Measurements from ENCODE around the gene QRICH1.
A peak's percentile ranks its signal among the peaks of the same experiment; 100 is the strongest.
"Not testable (repeated sequence)": the region's sequence is repeated elsewhere in the genome, so short reads cannot be mapped to it uniquely, and the experiment has no call there.

Gene QRICH1

DNA sequence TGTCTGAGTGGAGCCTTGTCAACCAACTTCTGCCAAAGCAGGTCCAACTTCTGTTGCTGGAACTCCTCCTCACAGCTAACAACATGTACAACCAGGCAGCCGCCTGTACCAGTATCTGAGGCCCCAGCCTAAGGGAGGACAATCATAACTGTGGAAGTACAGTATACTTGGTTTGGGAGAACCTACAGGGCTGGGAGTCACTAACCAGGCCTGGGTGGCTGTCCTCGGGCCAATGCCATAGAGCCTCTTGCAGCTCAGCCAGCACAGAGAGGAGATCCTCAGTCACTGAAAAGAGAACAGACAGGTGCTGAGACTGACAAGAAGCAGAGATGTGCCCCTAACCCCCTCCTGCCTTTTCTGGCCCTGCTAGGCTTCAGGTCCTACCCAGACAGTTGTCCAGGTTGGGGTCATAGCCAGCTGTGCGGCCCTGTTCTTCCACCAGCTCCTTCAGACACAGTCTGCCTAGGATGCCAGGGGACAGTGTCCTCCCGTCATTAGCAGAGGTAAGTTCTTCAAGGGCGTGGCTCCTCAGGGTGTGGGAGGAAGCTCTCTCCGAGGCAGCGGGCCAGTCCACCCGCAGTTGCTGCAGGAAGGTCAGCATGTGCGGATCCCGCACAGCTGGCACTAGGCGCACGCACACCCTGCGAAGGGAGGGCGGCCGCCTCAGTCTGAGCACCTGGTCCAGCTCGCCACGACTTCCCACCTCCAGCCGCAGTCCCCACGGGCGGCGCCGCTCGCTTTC lies 76.5 kb downstream of the QRICH1 start:
- no peak for DNase-seq (ENCODE audit: low read depth)

DNA sequence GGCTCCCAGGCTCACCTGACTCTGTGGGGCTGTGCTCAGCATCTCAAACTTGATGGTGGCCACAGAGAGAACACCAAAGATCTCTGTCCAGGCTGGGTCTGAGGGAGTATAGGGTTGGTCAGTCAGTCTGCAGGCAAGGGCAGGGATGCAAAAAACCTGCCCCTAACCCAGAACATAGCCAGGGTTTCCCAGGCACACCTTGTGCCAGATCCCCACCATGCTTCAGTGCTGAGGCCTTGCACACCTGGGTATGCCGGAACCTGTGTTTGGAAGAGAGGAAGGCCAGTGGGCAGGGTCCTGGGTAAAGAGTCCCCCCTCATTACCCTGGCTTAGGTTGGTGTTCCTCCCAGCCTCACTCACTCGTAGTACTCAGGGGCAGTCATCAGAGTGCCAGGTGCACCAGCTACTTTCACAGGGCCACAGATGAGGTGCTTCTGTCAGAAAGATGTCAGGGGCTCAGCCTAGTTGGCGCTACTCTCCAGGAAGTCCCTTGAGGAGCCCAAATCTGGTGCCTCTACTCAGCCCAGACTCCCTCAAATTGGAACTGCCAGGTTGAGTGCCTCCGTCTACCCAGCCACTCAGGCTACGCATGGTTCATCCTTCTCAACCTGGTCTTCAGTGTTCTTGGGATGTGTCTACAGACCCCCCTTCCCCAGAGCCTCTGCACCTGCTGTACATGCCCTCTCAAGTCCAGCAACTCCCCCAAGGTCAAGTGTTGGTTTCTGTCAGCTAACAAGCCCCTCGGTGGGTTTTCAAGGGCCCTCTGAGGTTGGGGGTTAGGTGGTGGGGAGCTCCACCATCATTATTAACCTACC lies 77.2 kb downstream of the QRICH1 start:
- DNase-seq (ENCODE audit: low read depth), result no peak

DNA sequence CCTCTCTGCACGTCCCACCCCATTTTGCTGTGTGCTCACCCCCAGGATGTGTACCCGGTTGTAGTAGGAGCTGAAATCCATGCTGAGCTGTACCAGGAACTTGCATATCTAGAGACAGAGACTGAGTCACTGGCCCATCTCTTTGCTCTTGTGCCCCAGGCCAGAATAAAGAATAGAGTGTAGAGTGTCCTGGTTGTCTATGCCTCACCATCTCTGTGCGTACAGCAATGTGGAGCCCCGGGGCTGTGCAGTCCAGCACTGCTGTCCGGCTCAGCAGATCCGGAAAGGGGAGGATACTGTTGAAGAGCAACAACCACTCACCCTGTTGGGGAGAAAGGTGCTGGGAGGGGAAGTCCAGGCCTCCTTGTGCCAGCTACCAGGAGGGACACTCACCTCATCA lies 78.1 kb downstream of the QRICH1 start:
- no peak for DNase-seq (ENCODE audit: low read depth)

DNA sequence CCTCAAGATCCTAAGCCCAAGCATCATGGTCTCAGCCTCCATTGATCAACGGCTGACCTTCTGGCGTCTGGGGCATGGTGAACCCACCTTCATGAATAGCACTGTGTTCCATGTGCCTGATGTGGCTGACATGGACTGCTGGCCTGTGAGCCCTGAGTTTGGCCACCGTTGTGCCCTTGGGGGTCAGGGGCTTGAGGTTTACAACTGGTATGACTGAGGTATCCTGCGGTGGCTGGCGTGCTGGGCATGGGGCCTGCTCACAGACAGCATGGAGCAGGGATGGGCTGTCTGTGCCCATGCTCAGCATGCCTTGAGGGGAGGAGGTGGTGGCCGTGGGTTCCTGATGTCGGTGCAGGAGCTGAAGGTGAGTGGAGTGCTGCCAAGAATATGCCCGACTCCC lies 78.8 kb downstream of the QRICH1 start:
- no peak for DNase-seq (ENCODE audit: low read depth)

DNA sequence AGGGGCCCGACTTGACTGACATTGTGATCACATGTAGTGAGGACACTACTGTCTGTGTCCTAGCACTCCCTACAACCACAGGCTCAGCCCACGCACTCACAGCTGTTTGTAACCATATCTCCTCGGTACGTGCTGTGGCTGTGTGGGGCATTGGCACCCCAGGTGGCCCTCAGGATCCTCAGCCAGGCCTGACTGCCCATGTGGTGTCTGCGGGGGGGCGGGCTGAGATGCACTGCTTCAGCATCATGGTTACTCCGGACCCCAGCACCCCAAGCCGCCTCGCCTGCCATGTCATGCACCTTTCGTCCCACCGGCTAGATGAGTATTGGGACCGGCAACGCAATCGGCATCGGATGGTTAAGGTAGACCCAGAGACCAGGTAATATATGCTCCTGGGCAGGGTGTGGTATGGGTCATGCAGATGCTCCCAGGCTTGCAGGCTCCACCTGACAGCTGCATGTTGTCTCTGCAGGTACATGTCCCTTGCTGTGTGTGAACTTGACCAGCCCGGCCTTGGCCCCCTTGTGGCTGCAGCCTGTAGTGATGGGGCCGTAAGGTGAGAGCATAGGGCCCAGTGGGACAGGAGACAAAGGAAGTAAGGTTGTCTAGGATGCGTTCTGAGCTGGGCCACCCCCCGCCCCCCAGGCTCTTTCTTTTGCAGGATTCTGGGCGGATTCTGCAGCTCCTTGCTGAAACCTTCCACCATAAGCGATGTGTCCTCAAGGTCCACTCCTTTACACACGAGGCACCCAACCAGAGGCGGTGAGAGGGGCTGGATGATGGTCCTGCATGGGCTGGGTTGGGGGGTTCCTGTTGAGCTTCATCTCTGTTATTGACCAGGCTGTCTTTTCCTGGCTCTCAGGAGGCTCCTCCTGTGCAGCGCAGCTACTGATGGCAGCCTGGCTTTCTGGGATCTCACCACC lies 79.9 kb downstream of the QRICH1 start:
- DNase-seq (ENCODE audit: low read depth), result no peak

DNA sequence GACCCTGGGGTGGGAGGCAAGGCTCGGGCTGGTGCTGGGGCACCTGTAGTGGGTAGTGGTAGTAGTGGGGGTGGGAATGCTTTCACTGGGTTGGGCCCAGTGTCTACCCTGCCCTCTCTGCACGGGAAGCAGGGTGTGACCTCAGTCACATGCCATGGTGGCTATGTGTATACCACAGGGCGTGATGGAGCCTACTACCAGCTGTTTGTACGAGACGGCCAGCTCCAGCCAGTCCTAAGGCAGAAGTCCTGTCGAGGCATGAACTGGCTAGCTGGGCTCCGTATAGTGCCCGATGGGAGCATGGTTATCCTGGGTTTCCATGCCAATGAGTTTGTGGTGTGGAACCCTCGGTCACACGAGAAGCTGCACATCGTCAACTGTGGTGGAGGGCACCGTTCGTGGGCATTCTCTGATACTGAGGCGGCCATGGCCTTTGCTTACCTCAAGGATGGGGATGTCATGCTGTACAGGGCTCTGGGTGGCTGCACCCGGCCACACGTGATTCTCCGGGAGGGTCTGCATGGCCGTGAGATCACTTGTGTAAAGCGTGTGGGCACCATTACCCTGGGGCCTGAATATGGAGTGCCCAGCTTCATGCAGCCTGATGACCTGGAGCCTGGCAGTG lies 80.6 kb downstream of the QRICH1 start:
- DNase-seq (ENCODE audit: low read depth), result no peak

DNA sequence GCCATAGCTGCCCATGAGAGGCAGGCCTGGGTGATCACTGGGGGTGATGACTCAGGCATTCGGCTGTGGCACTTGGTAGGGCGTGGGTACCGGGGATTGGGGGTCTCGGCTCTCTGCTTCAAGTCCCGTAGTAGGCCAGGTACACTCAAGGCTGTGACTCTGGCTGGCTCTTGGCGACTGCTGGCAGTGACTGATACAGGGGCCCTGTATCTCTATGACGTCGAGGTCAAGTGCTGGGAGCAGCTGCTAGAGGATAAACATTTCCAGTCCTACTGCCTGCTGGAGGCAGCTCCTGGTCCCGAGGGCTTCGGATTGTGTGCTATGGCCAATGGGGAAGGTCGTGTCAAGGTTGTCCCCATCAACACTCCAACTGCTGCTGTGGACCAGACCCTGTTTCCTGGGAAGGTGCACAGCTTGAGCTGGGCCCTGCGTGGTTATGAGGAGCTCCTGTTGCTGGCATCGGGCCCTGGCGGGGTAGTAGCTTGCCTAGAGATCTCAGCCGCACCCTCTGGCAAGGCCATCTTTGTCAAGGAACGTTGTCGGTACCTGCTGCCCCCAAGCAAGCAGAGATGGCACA lies 81.3 kb downstream of the QRICH1 start:
- DNase-seq (ENCODE audit: low read depth), result no peak

DNA sequence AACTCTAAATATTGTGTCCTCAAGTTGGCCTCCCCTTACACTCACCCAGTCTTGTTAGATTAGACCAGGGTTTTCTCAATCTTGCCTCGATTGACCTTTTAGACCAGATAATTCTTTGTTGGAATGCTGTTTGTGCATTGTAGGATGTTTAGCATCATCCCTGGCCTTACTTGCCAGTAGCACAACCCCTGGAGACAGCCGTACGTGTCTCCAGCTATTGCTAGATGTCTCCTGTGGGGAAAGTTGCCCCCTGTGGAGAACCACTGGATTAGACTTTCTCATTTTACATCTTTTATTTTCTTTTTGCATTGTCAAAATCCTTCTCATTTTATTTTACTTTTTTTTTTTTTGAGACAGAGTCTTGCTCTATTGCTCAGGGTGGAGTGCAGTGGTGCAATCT lies 84.5 kb downstream of the QRICH1 start:
- no peak for DNase-seq (ENCODE audit: low read depth)

DNA sequence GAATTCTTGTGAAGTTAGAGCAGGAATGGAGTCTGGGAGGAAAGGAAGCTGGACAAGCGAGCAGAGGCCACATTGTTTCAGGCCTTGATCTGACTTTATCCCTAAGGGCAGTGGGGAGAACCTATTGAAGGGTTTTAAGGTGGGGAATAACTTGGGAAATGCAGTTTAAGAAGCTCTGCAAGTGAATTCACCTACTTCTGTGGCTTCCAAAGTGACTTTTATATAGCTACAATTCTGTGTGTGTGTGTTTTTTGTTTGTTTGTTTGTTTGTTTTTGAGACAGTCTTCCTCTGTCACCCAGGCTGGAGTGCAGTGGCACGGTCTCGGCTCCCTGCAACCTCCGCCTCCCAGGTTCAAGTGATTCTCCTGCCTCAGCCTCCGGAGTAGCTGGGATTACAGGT lies 85.2 kb downstream of the QRICH1 start:
- DNase-seq (ENCODE audit: low read depth), result not testable (repeated sequence)

DNA sequence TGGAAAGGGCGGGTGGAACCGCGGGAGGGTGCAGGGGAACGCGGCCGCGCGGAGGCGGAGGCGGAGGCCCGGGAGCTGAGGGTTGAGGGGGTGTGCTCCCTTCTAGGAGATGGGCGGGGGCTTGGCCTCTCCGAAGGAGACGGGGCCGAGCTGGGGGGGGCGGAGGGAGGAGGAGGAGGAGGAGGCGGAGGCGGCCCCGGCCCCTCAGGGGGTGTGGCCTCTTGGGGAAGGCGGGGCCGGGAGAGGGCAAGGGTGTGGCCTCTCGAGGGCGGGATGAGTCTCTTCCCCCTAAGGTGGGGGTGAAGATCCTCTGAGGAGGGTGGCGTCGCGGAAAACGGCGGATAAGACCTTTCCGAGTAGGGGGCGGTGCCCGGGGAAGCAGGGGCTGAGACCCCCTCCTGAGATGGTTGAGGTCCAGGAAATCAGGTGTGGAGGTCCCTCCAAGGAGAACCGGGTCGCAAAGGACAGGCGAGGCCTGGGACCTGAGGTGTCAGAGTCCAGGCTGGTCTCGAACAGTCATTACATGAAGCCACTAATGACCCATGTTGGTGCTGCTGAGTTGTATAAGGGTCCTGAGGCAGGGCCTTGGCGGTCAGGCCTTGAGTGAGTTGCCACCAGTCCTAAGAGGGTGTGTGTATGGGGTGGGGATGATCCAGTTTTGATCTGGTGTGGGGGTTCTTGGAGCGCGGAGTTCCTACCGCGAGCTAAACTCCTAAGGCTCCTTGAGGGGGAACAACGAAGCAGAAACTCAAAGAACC lies 85.9 kb downstream of the QRICH1 start:
- DNase-seq (ENCODE audit: low read depth), result peak; percentile 84

DNA sequence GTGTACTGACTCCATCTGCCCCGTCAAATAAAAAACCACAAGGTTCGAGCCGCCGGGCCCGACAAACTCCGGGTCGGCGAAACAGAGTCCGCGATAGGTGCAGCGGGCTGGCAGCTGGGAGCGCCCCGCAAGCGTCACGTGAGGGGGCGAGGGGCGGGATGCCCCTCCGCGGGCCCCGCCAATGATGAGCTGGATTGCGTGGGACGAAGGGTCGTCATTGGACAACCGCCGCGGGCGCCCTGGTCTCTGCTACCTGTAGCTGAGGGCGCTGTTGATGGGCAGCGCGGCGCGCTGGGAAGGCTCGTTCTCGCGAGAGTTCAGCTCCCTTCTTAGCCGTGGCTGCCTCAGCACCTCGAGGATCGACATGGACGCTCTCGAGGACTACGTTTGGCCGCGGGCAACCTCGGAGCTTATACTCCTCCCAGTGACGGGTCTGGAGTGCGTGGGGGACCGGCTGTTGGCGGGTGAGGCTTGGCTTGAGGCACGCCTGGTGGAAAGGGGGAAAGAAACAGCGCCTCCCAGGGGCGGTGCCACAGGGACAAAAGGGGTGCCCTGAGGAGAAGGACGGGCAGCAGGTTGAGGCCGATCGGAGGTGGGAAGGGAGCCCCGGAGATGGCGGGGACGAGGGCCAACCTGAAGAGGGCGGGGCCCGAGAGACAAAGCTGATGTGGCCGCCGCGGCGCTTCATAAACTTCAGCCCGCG lies 86.7 kb downstream of the QRICH1 start, which contains the start of gene WDR6:
WDR6 (plus strand) TSS at position 324 of the 703 bp plus-strand sequence; CDS start at position 365, 41 bp downstream.
- DNase-seq (ENCODE audit: low read depth), result peak; percentile 97

DNA sequence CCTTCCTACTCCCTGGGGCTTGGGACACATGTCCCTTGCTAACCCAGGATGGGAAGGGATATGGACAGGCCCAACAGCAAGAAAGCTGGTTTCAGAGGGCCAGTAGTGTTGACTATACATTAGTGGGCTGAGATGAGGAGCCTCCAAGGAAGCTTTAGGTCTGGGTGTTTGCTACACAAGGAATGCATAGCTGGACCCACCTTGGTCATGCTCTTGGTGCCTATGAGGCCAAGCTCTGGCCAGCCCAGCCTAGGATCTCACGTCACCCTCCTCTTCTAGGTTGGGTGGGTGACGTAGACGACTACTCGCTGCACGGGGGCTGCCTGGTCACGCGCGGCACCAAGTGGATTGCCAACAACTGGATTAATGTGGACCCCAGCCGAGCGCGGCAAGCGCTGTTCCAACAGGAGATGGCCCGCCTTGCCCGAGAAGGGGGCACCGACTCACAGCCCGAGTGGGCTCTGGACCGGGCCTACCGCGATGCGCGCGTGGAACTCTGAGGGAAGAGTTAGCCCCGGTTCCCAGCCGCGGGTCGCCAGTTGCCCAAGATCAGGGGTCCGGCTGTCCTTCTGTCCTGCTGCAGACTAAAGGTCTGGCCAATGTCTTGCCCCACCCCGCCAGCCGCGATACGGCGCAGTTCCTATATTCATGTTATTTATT lies 87.3 kb downstream of the QRICH1 start:
- DNase-seq (ENCODE audit: low read depth), result no peak

DNA sequence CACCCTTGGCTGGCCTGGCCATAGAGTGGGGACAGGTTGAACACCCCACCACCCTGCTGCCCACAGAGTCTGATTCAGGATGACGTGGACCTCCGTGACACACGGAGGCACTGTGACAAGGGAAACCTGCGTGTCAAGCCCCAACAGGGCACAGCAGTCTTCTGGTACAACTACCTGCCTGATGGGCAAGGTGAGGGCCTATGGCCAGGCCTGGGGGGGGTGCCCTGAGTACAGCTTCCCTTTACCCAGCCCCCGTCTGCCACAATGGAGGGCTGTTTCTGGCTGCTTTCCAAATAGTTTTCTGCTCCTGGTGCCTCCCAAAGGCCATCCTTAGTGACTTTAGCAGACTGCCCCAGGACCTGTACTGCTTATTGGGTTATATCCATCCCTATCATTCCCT lies 87.9 kb downstream of the QRICH1 start:
- DNase-seq (ENCODE audit: low read depth), result no peak

DNA sequence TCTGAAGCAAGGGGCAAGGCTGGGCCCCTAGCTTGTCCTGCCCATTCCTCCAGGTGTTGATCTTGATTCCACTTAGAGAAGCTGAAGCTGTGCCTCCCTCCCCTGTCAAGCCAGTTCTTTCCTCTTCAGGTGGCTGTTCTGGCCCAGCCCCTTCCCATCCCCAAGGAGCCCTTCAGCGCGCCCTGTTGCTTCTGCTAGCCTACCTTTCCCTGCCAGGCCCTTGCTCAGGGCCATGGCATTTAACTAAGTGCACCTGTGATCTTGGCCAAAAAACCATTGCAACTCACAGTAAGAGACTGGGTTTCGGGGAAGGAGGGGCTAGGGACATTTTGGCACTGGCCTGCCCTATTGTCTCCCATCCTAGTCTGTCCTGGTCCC lies 88.6 kb downstream of the QRICH1 start:
- DNase-seq (ENCODE audit: low read depth), result no peak

DNA sequence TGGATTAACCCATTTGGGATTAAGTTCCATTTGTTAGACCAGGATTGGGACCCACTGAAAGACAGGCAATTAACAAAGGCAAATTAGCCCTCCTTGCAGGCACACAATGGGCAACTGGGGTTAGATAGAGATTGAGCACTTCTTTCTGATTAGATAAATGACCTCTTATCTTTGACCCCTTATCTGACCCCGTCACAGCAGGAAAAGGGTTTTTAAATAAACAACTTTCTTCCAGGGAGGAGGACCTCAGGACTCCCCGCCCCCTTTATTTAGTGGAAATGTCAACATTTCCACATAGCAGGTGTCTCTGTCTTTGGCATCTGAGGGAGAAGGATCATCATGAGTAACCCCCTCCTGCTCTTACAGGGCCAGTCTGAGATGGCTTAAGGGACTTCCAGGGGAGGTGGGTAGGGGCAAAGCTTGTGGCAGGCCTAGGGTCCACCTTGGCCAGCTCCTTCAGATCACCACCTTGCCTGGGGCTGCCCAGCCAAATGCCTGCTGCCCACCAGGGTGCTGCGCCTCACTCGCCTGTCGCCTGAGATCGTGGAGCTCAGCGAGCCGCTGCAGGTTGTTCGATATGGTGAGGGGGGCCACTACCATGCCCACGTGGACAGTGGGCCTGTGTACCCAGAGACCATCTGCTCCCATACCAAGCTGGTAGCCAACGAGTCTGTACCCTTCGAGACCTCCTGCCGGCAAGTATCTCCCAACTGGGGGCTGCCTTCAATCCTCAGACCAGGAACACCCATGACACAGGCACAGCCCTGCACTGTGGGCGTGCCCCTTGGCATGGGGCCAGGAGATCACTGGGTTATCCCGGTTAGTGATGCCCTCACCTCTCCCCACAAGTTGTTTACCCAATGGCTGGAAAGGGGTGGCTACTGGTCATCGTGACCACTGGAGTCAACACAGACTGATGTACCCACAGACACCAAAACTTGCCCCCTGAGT lies 89.2 kb downstream of the QRICH1 start:
- DNase-seq (ENCODE audit: low read depth), result no peak

DNA sequence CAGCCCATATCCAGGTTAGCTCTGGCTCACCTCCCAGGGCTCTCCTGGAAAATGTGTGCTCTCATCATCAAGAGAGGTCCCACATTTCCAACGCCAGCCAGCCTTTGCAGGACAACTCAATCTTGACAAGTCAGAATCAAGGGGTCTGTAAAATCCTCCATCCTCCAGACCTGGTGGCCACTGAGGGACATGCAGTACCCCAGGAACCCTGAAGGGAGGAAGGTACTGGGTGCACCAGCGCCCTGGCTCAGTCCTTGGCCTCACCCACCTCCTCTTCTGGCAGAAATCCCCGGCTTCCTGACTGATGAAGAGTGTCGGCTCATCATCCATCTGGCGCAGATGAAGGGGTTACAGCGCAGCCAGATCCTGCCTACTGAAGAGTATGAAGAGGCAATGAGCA lies 92.7 kb downstream of the QRICH1 start:
- DNase-seq (ENCODE audit: low read depth), result no peak

DNA sequence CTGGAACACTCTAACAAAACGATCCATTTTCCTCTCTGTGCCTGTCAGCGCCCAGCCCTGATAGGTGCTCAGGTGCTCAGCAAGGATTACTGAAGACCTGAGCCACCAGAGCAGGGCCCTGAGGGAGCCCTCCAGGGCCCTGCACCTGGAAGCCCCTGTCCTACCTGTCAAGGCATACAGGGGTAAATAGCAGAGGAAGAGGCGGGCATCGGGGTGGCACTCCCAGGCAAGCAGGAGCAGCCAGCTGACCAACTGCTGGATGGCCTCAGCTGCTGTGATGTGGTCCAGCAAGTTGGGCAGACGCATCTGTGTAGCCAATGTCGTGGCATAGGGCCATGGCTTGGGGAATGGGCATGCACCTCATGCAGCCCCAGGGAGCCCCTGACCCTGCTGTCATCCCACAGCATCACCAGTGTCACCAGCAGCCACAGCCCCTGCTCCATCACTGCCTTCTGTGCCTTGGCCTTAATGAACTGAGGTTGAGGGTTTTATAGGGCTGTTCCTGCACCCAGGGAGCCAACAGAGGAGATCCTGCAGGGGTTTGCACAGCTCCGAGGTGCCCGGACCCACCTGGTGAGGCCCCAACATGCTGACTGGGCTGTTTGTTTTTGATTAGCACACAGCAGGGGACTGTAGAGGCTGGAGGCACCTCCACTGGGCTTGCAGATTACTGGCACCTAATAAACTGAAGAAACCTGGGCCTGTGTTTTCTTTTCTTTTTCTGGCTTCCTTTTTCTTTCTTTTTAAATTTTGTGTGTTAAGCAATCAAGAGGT lies 94.6 kb downstream of the QRICH1 start:
- no peak for DNase-seq (ENCODE audit: low read depth)
